ENCODE results near the gene DPP4.
"Not testable (repeated sequence)": the region's sequence is repeated elsewhere in the genome, so short reads cannot be mapped to it uniquely, and the experiment has no call there.

The DPP4 gene

GRCh38 chr2:161994761-161995520 lies 79.1 kb downstream of the DPP4 start:
- no peak for DNase-seq

GRCh38 chr2:161992531-161992930 lies 81.5 kb downstream of the DPP4 start:
- peak in 2 of 10 donors; percentile 72 for DNase-seq
- intact Hi-C loops (cut with DNase I): no loop called here

More at GRCh38 chr2:161994761-161995520, 79.1 kb downstream of the DPP4 start:
- intact Hi-C loops (cut with DNase I): no loop called here

DNA sequence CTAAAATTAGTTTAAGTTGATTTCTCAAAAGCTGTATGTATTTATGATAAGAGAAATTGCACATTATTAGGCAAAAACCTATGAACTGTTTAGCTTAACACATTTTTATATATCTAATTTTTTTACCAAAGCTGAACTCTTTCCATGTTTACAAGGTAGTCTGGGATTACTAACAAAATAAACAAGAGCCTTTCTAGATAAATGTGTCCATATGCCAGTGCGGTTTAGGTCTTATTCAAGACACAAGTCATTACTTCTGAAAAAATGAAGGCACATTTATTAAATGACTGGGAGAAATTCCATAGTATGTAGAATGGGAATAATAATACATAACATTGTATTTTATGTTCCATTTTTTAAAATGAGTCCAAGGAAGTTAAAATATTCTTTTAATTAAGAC lies 82.0 kb downstream of the DPP4 start:
- no peak for DNase-seq
- intact Hi-C loops (cut with DNase I): no loop called here

GRCh38 chr2:161990741-161991140 lies 83.3 kb downstream of the DPP4 start:
- no peak for DNase-seq
- intact Hi-C loops (cut with DNase I): no loop called here

GRCh38 chr2:161990036-161990435 lies 84.0 kb downstream of the DPP4 start:
- DNase-seq: no peak
- intact Hi-C loops (cut with DNase I): no loop called here

DNA sequence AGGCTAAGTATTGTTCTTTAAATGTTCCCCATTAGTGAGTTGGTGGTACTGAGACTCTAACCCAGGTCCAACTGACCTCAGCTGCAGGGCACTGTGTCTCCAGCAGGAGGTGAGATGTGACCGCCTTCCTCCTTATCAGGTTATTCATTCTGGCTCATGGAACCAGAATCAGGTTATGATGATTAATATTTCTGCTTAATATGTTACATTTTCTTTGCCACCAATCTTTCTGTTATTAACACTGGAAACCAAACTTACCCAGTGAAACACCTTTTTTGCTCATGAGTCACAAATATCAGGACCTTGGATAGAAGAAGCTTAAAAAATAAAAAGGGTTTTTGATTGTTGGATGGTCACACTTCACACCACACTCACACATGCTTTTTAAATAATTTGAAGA lies 85.4 kb downstream of the DPP4 start:
- DNase-seq: no peak
- intact Hi-C loops (cut with DNase I): no loop called here

- intact Hi-C loops (cut with DNase I): no loop called here
- no peak for DNase-seq
Observed at GRCh38 chr2:161987311-161987710, 86.7 kb downstream of the DPP4 start.

GRCh38 chr2:161983866-161984265 lies 90.1 kb downstream of the DPP4 start:
- DNase-seq: no peak
- intact Hi-C loops (cut with DNase I): no loop called here

GRCh38 chr2:161983331-161983651 lies 90.7 kb downstream of the DPP4 start:
- DNase-seq: no peak
- intact Hi-C loops (cut with DNase I): no loop called here

DNA sequence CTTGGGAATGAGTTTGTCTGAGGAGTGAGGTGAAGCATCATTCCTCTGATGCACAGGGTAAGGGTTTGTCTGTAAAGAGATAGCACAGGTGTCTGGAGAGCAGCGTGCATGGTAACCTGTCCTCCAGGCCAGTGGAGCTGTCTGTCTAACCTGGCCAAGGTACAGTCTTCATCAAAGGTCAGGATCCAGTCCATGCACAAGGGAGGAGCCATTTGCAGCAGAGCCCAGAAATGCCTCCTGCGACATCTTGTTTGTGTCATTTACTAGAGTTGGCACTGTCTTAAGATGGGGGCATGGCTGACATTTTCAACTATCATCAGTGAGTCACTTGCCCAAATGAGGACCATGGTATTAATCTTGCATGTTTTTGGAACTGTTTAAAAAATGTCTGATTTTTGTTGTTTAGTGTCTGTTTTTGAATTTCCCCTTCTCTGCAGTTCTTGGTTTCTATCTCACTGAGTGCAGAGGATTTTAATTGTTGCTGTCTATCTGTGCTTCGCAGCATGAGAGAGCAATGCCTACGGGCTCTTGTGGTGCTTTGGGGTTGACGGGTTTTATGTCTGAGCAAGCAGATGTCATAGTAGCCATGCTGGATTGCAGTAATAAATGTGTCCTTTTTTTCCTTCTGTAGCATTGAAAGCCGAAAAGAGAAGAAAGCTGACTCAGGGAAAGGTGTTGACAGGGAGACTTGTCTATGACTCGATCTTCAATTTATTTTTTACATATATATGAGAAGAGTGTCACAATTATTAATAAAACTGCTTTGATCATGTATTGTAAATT lies 91.3 kb downstream of the DPP4 start:
- intact Hi-C loops (cut with DNase I): no loop called here
- DNase-seq: no peak

- peak in 1 of 10 donors; percentile 87 for DNase-seq
- intact Hi-C loops (cut with DNase I): no loop called here
Observed at GRCh38 chr2:161981679-161982250, 92.2 kb downstream of the DPP4 start.

GRCh38 chr2:161980976-161981375 lies 93.0 kb downstream of the DPP4 start:
- no peak for DNase-seq
- intact Hi-C loops (cut with DNase I): no loop called here

GRCh38 chr2:161979490-161979889 lies 94.5 kb downstream of the DPP4 start:
- no peak for DNase-seq
- intact Hi-C loops (cut with DNase I): no loop called here

- DNase-seq; intact Hi-C loops (cut with DNase I): not testable (repeated sequence)
Observed at GRCh38 chr2:161977926-161978325, 96.1 kb downstream of the DPP4 start.

- intact Hi-C loops (cut with DNase I): no loop called here
- no peak for DNase-seq
Observed at GRCh38 chr2:161976917-161977316, 97.1 kb downstream of the DPP4 start.

DNA sequence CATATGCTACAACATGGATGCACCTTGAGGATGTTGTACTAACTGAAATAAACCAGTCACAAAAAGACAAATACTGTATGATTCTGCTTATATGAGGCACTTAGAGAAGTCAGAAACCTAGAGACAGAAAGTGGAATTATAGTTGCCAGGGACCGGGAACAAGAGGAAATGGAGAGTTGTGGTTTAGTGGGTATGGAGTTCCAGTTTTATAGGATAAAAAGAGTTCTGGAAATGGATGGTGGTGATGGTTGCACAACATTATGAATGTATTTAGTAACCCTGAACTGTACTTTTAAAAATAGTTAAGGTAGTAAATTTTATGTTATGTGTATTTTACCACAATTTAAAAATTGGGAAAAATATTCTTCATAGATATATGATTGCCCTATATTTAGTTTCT lies 97.7 kb downstream of the DPP4 start:
- intact Hi-C loops (cut with DNase I): no loop called here
- no peak for DNase-seq

GRCh38 chr2:161975813-161976160 lies 98.2 kb downstream of the DPP4 start:
- intact Hi-C loops (cut with DNase I): no loop called here

DNA sequence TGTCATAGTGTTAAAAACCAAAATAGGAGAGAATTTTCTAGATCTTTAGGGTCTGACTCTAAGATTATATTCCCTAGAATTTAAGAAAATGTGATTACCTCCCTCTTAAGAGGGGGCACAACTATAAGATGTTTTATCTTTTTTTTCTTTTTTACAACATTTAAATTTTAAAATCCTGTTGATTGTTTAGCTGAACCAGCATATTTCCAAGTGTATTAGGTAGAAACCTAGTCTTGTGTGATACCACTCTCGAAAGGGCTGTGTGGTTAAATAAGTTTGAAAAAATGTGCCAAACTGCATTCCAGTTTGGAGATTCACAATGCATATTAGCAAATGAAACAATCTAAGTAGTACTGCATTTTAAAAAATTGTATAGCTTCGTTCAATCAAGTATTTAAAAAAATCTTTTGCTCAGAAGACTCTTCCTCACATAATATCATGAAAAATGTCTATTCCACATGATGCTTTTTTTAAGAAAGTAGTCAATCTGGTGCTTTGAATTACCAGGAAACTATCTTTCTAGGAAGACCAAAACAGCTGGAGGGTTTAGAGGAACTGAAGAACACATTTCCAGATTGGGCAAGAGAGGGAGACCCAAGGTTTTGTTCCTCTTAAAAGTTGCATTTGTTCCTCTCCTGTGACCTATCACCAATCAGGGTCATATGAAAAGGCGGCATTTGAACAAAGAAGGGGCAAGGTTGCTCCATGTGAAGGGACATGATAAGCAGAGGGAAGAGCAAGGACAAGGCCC lies 98.8 kb downstream of the DPP4 start:
- no peak for DNase-seq
- intact Hi-C loops (cut with DNase I): no loop called here

More at GRCh38 chr2:161975813-161976160, 98.2 kb downstream of the DPP4 start:
- no peak for DNase-seq

DNA sequence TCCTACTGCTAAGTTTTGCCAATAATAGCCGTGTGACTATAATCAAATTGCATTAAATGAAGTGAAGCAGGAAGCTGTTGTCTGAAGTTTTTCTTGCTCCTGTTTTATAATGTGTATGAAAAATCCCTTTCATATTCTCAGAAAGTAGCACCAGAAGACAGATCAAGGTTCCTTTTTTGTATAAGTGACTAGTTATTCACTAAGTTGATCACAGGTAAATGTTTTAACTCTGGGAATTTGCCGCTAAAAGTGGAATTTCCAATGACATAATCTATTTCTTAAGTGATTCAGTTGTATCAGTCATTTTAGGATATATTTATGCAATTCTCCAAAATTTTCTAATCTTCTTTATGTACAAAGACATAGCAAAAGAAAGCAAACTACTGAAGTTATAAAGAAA lies 99.6 kb downstream of the DPP4 start:
- no peak for DNase-seq
- intact Hi-C loops (cut with DNase I): no loop called here

GRCh38 chr2:161972866-161973265 lies 101.1 kb downstream of the DPP4 start:
- DNase-seq: no peak
- intact Hi-C loops (cut with DNase I): no loop called here

- no peak for DNase-seq
- intact Hi-C loops (cut with DNase I): no loop called here
Observed at GRCh38 chr2:161972232-161972631, 101.8 kb downstream of the DPP4 start.
